Activated T-helper 9 cell treated with anti-CD3 and anti-CD28 coated beads, Interleukin-2, amount 50 U/mL, for 16 hours (primary cell): ENCODE data around the gene MAN1A1.
"Not testable (repeated sequence)": the region's sequence is repeated elsewhere in the genome, so short reads cannot be mapped to it uniquely, and the experiment has no call there.

ENCODE experiments used
- DNase-seq: peaks from one replicate; pipeline ENCODE4 v3.0.0-alpha.2; 2020; ENCODE audit warnings: low read depth

The MAN1A1 gene

DNA sequence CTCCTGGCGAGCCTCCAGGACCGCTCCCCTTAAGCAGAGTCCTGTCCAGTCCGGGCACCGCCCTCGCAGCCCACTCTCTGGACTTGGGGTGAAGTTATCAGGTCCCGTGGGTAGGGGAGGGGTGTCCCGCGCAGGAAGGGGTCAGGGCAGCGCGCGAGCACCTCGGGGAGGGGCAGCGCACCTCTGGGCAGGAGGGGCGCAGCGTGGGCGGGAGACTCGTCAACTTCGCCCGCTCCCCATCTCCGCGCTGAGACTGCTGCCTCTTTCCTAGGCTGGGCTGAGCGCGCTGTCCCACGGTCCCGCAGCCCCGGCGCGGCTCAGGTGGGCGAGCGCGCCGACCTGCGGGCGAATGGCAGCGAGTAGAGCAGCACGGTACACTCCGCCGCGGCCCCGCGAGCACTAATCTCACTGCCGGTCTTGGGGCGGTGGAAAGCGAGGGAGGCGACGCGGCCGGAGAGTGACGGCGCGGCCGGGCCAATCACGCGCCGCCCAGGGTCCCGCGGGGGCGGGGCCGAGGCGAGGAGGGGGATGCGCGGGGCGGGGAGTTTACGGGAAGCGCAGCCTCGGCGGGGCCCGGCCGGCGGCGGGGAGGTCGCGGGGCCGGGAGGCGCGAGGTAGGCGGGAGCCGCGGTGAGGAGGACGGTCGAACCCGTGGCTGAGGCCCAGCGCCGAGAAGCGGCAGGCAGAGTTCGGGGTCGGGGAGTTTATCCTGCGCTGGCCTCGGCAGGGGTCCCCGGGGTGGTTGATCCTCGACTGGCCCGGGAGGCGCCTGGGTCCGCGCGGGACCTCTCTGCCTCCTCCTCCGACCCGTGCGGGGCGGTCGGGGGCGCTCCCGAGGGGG is at the start of gene MAN1A1:
MAN1A1 (minus strand) TSS at position 401 of the 841 bp plus-strand sequence. CDS start 696 bp downstream, outside the sequence.
- peak; percentile 86 for DNase-seq

DNA sequence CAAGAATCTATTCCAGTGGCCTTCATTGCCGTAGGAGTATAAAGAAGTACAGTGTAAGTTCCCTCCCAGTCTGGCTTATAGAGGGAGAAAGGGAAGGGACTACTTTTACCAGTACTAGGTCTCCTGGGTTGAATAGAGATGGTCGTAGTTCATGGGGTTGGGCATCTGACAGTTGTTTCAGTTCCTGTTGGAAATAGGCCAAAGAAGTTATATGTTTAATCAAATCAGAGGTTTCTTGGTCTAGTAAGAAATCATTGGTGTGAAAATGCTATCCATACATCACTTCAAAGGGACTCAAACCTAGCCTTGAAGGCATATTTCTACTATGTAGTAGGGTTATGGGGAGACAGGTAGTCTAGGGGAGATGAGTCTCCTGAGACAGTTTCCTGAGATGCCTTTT is 45.6 kb upstream of the MAN1A1 start:
- no peak for DNase-seq

DNA sequence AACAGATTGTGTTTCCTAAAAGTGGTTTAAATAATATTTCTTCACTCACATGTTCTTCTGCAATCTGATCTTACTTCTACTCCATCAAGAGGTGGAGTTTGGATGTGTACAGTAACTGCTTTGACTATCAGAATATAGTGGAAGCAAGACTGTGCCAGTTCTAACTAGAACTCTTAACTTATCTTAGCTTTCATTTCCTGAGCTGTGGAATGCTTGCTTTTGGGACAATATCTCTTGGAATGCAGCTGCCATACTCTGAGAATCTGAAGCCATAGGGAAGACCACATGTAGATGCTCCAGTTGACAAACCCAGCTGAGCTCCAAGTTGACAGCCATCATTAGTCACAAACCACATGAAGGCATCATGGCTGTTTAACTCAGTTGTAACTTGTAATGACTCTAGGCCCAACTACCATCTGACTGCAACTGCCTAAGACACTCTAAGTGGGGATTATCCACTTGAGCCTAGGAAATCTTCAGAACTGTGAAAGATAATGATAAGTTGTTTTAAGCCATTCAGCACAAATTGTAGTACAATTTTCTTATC is 40.8 kb upstream of the MAN1A1 start:
- no peak for DNase-seq

DNA sequence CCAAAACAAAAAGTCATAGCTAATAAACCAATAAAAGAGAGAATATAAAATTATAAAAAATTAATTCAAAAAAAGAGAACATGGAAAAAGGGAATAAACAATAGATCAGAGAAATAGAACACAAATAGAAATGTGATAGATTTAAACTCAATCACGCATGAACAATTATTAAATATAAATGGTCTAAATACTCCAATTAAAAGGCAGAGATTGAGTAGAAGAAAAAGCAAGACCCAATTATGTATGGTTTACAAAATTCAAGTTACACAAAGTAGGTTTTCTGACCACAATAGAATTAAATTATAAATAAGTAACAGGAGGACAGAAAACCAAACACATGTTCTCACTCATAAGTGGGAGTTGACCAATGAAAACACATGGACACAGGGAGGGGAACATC is 36.4 kb upstream of the MAN1A1 start:
- no peak for DNase-seq

DNA sequence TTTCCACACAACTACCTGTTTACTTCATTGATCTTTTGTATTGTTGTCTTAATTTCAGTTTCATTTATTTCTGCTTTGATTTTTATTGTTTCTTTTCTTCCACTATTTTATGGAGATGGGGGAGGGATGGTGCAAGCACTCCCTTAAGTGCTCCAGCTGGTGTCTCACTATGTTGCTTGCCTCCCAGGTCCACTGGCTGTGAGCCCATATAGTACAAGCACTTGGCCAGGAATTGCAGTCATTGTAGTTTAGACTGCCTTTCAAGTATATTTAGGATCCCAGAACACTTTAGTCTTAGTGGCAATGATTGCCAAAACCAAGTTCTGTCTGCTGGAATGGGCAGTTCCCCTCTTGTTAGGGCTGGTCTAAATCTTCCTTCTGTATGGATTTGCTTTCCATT is 34.9 kb upstream of the MAN1A1 start:
- no peak for DNase-seq

DNA sequence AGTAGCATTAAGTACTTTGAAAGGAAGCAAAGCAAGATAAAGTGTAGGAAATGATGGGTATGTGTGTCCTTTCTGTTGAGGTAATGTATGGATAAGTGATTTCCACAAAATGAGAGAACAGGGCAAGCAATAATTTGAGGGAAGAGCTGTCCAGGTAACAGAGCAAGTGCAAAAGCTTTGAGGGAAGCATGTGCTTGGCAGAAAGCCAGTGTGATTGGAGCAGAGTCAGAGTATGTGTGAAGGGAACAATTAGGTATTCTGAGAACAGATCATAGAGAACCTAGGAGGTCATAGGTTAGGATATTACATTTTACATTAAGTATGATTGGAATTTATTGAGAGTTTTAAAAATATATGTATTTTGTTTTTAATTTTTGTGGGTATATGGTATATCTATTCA is 30.2 kb upstream of the MAN1A1 start:
- no peak for DNase-seq

DNA sequence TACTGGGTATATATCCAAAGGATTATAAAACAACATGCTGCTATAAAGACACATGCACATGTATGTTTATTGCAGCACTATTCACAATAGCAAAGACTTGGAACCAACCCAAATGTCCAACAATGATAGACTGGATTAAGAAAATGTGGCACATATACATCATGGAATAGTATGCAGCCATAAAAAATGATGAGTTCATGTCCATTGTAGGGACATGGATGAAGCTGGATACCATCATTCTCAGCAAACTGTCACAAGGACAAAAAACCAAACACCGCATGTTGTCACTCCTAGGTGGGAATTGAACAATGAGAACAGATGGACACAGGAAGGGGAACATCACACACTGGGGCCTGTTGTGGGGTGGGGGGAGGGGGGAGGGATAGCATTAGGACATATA is 27.5 kb upstream of the MAN1A1 start:
- DNase-seq = not testable (repeated sequence)

DNA sequence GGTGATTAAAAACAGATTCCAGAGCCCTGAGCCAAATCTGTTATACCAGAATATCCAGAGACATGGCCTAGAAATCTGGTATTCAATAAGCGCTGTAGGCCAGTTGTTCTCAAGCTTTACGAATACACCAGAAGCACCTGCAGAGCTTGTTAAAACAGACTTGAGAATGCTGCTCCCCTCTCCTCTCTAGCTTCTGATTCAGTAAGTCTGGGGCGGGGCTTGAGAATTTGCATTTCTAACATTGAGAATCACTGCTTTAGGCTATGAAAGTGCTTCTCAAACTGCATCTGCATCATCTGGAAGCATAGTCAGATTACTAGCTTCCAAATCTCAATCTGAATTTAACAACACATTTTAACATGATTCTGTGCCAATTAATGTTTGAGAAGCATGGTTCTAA is 20.5 kb upstream of the MAN1A1 start:
- DNase-seq = no peak

DNA sequence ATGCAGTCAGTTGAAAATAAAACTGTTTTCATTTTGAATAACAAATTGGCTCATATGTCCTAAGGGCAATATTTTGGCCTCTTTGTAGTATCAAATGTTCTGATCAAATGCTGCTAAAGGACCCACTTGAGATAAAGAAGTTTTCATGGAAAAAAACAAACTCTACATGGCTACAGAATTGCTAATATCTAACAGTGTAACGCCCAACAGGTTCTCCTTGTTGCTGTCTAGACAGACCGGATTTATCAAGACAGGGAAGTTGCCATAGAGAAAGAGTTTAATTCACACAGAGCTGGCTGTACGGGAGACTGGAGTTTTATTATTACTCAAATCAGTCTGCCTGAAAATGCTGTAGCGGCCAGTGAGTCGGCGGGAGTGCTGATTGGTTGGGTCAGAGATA is 19.4 kb upstream of the MAN1A1 start:
- DNase-seq = no peak

DNA sequence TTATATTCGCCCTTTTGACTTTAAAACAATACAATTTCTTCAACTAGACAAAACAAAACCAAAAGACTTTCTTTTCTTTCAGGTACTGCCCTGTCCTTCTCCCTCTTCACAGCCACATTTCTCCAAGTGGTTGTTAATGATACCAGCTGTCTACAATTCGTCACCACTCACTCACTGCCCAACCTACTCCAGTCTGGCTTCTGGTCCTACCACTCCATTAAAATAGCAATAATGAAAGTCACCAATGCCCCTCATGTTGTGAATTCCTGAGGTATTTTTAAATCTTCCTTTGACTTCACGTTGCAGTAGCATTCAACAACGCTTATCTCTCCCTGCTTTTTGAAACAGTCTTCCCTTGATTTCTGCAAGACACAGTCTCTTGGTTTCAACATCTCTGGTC is 11.6 kb upstream of the MAN1A1 start:
- no peak for DNase-seq

DNA sequence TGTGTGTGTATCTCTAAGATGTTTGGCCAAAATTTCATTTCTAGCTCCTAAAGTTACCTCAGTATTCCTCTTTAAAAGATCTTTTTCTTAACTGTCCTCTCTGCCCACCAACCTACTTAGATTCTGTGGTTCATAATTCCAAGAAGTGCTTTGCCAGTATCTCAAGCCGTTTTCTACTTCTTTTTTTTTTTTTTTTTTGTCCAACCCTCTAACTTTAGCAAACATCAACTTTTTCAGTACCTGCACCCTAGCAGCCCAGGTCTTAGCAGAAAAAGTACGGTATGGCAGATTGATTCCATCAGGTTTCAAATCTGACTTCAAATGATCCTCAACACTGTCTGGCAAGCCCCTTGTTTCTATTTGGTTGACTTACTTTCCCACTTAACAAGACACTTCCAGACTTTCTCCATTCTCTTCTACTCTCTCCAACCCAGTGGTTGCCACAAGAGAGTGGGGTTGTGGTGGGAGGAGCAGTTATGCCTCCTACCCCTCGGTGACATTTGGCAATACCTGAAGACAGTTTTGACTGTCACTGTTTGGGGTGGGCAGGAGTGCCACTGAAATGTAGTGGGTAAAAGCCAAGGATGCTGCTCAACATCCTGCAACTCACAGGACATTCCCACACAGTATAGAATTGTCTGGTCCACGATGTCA is 10.8 kb upstream of the MAN1A1 start:
- no peak for DNase-seq

DNA sequence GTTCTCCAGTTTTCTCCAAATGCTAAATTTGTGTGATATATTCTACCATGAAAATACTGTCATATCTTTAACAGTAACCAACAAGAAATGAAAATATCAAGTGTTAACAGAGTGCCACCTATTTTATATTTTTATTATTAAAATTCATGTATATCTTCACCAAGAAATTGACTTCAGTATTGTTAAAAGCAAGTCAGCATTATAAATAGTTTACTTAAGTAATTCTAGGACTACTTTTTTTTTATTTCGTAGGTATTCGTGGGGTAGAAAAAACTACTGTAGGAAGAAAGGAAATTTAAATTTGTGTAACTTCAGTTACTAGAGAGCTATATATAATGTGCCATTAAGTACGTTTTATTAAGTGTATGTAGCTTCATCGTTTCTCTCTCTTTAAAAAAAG is 6.3 kb upstream of the MAN1A1 start:
- no peak for DNase-seq

DNA sequence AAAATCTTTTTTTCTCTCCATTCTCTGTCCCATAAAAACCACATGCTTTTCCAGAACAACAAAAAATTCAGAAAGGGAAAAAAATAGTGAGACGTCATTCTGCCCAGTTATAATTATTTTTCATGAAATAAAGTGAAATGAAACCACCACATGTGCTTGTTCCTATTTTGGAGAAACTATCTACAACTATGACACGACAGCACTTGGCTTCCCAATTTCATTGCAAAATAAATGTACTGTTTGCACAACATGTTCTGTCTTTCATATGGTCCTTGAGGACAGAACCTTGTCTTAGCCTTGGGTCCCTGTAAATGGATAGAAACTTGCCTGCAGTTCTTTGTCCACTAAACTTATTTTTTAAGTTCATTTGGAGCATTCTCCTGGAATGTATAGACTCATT is 5.6 kb upstream of the MAN1A1 start:
- DNase-seq = no peak

DNA sequence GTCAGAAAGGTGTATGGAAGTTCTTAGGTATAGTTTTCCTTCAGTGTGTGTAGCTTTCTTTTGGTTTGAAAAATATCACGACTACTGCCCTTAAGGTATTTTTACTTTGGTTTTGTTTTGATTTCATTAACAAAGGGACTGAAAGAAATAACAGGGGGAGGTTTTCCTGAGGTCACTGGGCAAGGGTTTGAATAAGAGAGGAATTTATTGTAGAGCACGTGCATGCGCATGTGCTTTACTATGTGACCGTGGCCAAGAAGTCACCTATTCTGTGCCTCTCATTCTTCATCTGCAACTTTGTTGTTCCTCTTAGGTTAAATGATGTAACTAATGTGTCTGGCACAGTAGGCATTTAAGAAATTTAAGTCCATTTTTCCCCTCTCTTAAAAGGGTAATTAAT is 4.1 kb upstream of the MAN1A1 start:
- DNase-seq = no peak

DNA sequence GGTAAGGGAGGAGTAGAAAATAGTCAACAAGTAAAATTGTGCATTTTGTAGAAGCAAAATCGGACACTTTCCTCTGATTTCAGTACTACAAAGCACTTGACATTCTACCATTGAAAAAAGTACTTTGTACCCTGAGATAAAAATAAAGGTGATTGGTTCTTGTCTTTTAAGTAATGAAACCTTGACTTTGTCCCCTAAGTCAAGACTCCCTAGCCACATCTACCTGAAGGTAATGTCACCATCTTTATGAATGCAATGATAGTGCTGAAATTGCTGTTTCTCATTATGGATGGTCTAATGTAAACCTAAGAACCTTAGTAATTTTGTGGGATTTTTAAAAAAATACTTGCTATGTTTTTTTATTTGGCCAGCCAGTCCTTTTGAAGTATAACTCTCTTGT is 2.4 kb upstream of the MAN1A1 start:
- no peak for DNase-seq

DNA sequence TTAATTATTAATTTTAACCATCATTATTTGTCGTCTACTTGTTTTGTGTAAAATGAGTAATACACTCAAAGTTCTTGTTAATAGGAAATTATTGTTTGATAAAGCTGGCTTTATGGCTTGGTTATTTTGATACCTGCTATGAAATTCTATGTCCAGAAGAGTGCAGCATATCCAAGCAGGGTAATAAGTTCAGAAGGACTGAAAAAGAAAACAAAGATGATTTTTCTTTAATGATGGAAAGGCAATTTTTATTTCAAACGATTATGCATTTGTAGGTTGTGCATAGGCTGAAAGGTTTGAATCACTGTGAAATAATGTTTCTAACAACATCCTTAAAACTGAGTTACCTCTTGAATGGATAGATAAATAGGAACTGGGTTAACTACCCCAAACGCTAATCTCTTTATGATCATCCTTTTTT is 1.4 kb upstream of the MAN1A1 start:
- DNase-seq = no peak

DNA sequence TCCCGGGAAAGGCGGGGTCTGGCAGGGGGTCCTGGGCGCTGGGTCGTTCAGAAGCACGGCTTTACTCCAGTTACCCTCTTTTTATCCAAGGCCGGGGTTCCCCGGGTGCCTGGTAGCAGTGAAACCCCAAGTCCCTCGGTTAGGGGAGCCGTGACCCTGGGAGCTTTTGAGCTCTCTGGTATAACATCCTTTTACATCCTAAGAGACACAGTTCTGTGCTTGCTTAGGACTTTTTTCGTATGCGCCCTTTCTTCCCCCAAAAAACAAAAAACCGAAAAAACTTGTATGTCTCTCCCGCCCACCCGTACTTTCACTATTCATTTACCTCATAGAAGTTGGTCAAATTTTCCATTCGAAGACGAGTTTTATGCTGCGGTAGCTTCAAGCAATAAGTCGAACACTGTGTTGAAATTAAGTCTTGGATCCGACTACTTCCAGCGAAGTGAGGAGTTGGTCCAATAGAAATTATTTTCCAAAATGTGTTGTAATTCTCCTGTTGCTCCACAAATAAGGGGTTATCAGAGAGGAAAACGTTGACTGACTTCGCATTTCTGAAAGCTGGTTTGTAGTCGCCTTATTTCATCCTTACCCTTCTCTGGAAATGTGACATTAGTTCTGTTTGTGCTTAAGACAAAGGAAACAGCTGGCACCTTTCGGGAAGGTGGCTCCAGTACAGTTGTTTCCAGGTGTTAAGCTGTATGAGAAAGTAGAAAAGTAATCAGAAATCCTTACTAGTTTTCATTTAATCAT is 816 bp upstream of the MAN1A1 start:
- no peak for DNase-seq

DNA sequence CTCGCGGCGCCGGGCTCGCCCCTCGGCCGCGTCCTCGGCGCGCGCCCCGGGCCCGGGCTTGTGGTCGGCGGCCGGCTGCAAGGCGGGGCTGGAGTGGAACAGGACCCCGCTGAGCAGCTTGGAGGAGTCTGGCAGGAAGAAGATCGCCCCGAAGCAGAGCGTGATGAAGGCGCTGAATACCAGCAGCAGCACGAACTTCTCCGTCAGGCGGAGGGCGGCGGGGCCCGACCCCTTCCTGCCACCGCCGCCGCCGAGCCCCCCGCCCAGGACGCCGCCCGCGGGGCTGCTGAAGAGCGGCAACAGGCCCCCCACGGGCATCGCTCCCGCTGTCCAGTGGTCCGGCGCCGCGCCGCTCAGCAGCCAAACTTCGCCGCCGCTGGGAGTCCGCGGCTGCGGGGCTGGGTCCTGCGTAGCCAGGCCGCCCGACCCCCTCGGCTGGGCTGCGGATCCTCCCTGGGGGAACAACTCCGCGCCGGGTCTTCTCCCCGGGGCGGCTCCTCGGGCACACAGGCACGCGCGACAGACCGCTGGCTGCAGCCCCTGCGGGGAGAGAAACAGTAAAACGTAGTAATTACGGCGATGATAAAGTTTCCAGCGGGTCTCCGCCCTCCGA is 707 bp downstream of the MAN1A1 start:
- peak; percentile 13 for DNase-seq

DNA sequence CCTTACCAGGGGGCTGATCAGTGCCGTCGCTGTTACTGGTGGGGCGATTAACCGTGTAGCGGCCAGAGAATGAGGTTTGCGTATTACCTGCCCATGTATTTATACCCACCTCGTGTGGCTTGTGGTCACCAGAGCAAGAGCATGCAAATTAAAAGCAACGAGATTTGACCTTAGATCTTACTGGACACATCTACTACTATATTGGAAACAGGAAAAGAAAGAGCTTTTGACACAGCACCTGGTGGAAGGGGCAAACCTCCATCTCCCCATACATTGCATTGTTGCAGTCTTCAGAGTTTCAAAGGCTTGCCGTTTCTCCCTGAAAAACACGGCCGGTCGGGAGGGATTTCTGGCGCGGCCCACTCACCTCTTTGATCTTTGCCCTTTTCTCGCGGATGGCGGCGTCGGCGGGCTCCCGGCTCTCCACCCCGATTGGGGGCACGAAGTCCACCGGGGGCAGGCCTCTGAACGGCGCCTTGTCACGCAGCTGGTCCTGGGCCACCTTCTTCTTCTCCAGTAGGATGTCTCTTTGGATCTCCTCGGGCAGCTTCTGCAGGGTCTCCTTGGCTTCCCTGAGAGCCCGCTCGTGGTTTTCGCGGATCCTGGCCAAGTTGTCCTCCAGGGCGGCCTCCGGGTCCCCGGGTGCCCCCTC is 1.3 kb downstream of the MAN1A1 start:
- DNase-seq = peak; percentile 33

DNA sequence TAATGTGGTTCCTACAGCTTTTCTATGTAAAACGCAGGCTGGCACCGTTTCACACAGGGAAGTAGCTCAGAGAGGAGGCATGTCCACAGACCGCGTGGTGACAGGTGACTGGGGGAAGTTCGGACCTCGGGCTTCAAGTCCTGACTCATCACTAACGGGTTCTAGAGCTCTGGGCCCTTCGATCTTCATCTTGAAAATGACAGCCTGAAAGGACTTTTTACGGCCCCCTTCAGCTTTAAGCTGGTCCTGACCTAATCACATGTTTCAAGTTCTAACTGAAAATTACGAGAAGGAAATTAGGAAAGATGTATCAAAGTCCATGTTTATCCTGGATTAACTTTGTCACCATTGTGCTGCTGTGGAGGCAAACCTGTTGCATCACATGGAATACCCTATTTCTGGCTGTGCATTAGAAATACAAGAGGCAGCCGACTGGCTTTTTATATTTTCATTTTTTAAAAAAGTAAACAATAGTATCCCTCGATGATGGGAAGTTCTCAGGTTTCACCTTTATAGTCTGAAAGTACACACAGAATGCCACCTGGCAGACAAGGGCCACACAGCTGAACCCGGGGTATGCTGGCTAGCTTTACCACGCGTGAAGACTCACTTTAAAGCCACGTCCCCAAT is 2.0 kb downstream of the MAN1A1 start:
- DNase-seq = peak; percentile 10

DNA sequence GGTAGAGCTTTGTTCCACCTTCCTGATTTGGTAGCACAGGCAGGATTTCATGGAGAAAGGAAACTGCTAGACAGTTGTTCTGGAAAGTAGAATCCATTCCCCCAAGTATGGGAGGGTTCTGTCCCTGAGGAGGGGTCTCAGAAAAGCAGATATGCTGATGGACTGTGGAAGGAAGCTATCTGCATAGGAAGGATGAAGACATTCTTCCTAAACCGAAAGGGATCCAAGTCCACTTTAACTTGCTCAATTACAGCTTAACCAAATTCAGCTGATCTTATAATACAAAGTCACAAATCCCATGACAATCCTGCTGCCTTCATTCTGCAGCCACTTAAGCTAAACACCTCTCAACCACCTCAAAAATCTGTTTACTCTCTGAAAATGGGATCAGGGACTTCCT is 2.6 kb downstream of the MAN1A1 start:
- DNase-seq = no peak
